Activated CD8-positive, alpha-beta memory T cell treated with anti-CD3 and anti-CD28 coated beads, Interleukin-2, amount 50 U/mL, for 48 hours (primary cell): ENCODE results near the gene POU3F2.

ENCODE experiments used
- DNase-seq: peaks from one replicate; pipeline ENCODE4 v3.0.0-alpha.2; 2020

POU3F2 gene

GRCh38 chr6:98844244-98845210 is 10.2 kb downstream of the POU3F2 start:
- DNase-seq, result no peak

GRCh38 chr6:98845211-98846020 is 11.0 kb downstream of the POU3F2 start:
- DNase-seq, result peak; percentile 86

GRCh38 chr6:98846021-98846380 is 11.6 kb downstream of the POU3F2 start:
- DNase-seq, result no peak

GRCh38 chr6:98847416-98847778 is 13.0 kb downstream of the POU3F2 start:
- no peak for DNase-seq

- DNase-seq, result peak; percentile 56
Observed at GRCh38 chr6:98847779-98848538, 13.6 kb downstream of the POU3F2 start.

- DNase-seq, result no peak
Observed at GRCh38 chr6:98848539-98849242, 14.3 kb downstream of the POU3F2 start.

GRCh38 chr6:98864497-98864896 is 30.1 kb downstream of the POU3F2 start:
- no peak for DNase-seq

GRCh38 chr6:98871057-98871456 is 36.7 kb downstream of the POU3F2 start:
- no peak for DNase-seq

- no peak for DNase-seq
Observed at GRCh38 chr6:98871821-98872220, 37.4 kb downstream of the POU3F2 start.

- no peak for DNase-seq
Observed at GRCh38 chr6:98875375-98875774, 41.0 kb downstream of the POU3F2 start.

- DNase-seq, result no peak
Observed at GRCh38 chr6:98877250-98877649, 42.9 kb downstream of the POU3F2 start.

- DNase-seq, result no peak
Observed at GRCh38 chr6:98880486-98880885, 46.1 kb downstream of the POU3F2 start.

- DNase-seq, result no peak
Observed at GRCh38 chr6:98885330-98885729, 51.0 kb downstream of the POU3F2 start.

GRCh38 chr6:98887650-98888049 is 53.3 kb downstream of the POU3F2 start:
- no peak for DNase-seq
